ENCODE data around the gene RGL1.

DNA sequence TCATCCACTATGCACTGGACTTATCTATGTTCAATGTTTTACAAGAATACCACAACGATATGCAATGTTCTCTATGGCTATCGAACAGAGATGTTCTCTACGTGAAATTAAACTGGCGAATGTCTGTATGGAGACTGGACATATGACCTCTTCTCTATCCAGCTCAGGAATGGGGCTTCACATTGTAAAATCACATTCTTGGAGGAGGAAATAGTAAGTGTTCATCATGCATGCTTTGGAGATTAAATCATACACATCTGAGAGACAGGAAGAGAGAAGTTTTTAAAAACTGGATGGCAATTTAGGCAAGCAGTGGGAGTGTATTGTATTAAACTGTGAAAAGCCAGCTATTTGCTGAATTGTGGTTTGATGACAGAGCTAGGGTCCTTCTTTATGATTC lies 47.9 kb upstream of the RGL1 start:
- TF ChIP-seq, protein P1, sequence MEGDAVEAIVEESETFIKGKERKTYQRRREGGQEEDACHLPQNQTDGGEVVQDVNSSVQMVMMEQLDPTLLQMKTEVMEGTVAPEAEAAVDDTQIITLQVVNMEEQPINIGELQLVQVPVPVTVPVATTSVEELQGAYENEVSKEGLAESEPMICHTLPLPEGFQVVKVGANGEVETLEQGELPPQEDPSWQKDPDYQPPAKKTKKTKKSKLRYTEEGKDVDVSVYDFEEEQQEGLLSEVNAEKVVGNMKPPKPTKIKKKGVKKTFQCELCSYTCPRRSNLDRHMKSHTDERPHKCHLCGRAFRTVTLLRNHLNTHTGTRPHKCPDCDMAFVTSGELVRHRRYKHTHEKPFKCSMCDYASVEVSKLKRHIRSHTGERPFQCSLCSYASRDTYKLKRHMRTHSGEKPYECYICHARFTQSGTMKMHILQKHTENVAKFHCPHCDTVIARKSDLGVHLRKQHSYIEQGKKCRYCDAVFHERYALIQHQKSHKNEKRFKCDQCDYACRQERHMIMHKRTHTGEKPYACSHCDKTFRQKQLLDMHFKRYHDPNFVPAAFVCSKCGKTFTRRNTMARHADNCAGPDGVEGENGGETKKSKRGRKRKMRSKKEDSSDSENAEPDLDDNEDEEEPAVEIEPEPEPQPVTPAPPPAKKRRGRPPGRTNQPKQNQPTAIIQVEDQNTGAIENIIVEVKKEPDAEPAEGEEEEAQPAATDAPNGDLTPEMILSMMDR (conservative IDR thresholded peaks at IDR 0.05), result no peak
- TF ChIP-seq ZFX (IDR thresholded peaks at IDR 0.05), result no peak
